HepG2 (cell line): Measurements from ENCODE around the gene SMIM22. TPM values are rescaled to one million over a fixed set of nuclear protein-coding genes. Genes with fewer than 3 reads are reported as not detected.

Experiments used
- BHLHE40 ChIP-seq: IDR thresholded peaks from 2 replicates; pipeline ENCODE4 v1.6.1; 2011; ENCODE audit warnings: low read length, improper control_type of control experiment
- CC2D1A ChIP-seq: sonication (generic); formaldehyde crosslinking; IDR thresholded peaks from 2 replicates; pipeline ENCODE4 v1.8.1; 2023; ENCODE audit warnings: mild to moderate bottlenecking, missing genetic modification reagents
- DBP ChIP-seq: sonication (generic); formaldehyde crosslinking; IDR thresholded peaks from 2 replicates; pipeline ENCODE4 v1.4.0; 2020; ENCODE audit warnings: missing genetic modification reagents; ENCODE audit errors: not compliant biosample characterization
- FOXM1 ChIP-seq: sonication (generic); formaldehyde crosslinking; IDR thresholded peaks from 2 replicates; pipeline ENCODE4 v1.5.0; 2020; ENCODE audit warnings: missing genetic modification reagents
- HNRNPUL1 ChIP-seq: fragments of 200-400 bp; formaldehyde crosslinking; IDR thresholded peaks from 2 replicates; pipeline ENCODE4 v1.6.1; 2017; ENCODE audit warnings: low read depth, mild to moderate bottlenecking, low read length, moderate library complexity
- IKZF5 ChIP-seq: IDR thresholded peaks from 2 replicates; pipeline ENCODE4 v1.6.1; 2018; ENCODE audit warnings: missing genetic modification reagents, mild to moderate bottlenecking, missing compliant biosample characterization
- ISL2 ChIP-seq: sonication (generic); formaldehyde crosslinking; IDR thresholded peaks from 2 replicates; pipeline ENCODE4 v1.5.0; 2020; ENCODE audit warnings: missing genetic modification reagents
- MLLT10 ChIP-seq: sonication (generic); formaldehyde crosslinking; IDR thresholded peaks from 2 replicates; pipeline ENCODE4 v1.4.0; 2020; ENCODE audit warnings: missing genetic modification reagents
- MXD4 ChIP-seq: IDR thresholded peaks from 2 replicates; pipeline ENCODE4 v1.6.1; 2016; ENCODE audit warnings: mild to moderate bottlenecking, missing biosample characterization, missing genetic modification reagents
- NCOR1 ChIP-seq: fragments of 200-600 bp; sonication (generic); IDR thresholded peaks from 2 replicates; pipeline ENCODE4 v1.7.0; 2017; ENCODE audit warnings: antibody characterized with exemption, low read length, borderline replicate concordance
- RNF2 ChIP-seq: fragments of 450-650 bp; conservative IDR thresholded peaks from 2 replicates; pipeline ENCODE4 v1.6.1; 2016; ENCODE audit warnings: low read depth
- SAP130 ChIP-seq: IDR thresholded peaks from 2 replicates; pipeline ENCODE4 v1.6.1; 2016; ENCODE audit warnings: low read depth
- SIX4 ChIP-seq: sonication (generic); formaldehyde crosslinking; IDR thresholded peaks from 2 replicates; pipeline ENCODE4 v1.4.0; 2020; ENCODE audit warnings: missing genetic modification reagents
- STAG1 ChIP-seq: sonication (generic); formaldehyde crosslinking; IDR thresholded peaks from 2 replicates; pipeline ENCODE4 v1.4.0; 2020; ENCODE audit warnings: missing genetic modification reagents
- TFDP2 ChIP-seq: sonication (generic); formaldehyde crosslinking; IDR thresholded peaks from 2 replicates; pipeline ENCODE4 v1.4.0; 2020; ENCODE audit warnings: missing genetic modification reagents
- TOE1 ChIP-seq: sonication (generic); formaldehyde crosslinking; IDR thresholded peaks from 2 replicates; pipeline ENCODE4 v1.4.0; 2020; ENCODE audit warnings: mild to moderate bottlenecking, missing genetic modification reagents
- ZBTB4 ChIP-seq: sonication (generic); formaldehyde crosslinking; IDR thresholded peaks from 2 replicates; pipeline ENCODE4 v1.4.0; 2020; ENCODE audit warnings: missing genetic modification reagents, mild to moderate bottlenecking, borderline replicate concordance
- ZFAT ChIP-seq: sonication (generic); formaldehyde crosslinking; conservative IDR thresholded peaks from 2 replicates; pipeline ENCODE4 v1.8.1; 2023; ENCODE audit warnings: missing genetic modification reagents, inconsistent platforms
- ZFP1 ChIP-seq: IDR thresholded peaks from 2 replicates; pipeline ENCODE4 v1.6.1; 2016
- ZNF124 ChIP-seq: sonication (generic); formaldehyde crosslinking; IDR thresholded peaks from 2 replicates; pipeline ENCODE4 v1.4.0; 2020; ENCODE audit warnings: missing genetic modification reagents
- ZNF138 ChIP-seq: sonication (generic); formaldehyde crosslinking; IDR thresholded peaks from 2 replicates; pipeline ENCODE4 v1.5.0; 2020; ENCODE audit warnings: mild to moderate bottlenecking, low read depth, missing genetic modification reagents
- ZNF264 ChIP-seq: sonication (generic); formaldehyde crosslinking; IDR thresholded peaks from 2 replicates; pipeline ENCODE4 v1.4.0; 2020; ENCODE audit warnings: missing genetic modification reagents
- ZNF574 ChIP-seq: sonication (generic); formaldehyde crosslinking; IDR thresholded peaks from 2 replicates; pipeline ENCODE4 v1.4.0; 2020; ENCODE audit warnings: missing genetic modification reagents
- ZNF780A ChIP-seq: sonication (generic); formaldehyde crosslinking; IDR thresholded peaks from 2 replicates; pipeline ENCODE4 v1.8.0; 2022; ENCODE audit warnings: mild to moderate bottlenecking, missing genetic modification reagents, moderate library complexity
- ZNF891 ChIP-seq: sonication (generic); formaldehyde crosslinking; IDR thresholded peaks from 2 replicates; pipeline ENCODE4 v1.5.0; 2020; ENCODE audit warnings: mild to moderate bottlenecking, missing genetic modification reagents
- polyA plus RNA-seq, 8 experiments: library from polyadenylated mRNA; depleted of rRNA in 3 of 8; stranded (reverse) in 7 of 8; unstranded in 1 of 8; fragments of >200 nt; fragmentation: Illumina TruSeq in 4 of 8; extraction: Trizol in 4 of 8; gene quantifications; 2 replicates each; pipeline versions ENCODE4 v1.2.1 to v1.2.3, GENCODE V29; 2011 to 2016; ENCODE audit warnings: low read depth in 4 of 8, missing spikeins in 1 of 8, mixed read lengths in 1 of 8; ENCODE audit not compliant: insufficient read depth in 1 of 8
- total RNA-seq, 5 experiments: library from RNA; depleted of rRNA; stranded (reverse); fragments of >200 nt; fragmentation: Illumina TruSeq; extraction: Trizol; gene quantifications; 2 replicates each; pipeline ENCODE4 v1.2.3, GENCODE V29; 2016; ENCODE audit warnings: low read depth in 1 of 5

Gene SMIM22
- total and polyA plus RNA-seq, 2 of the 13 experiments (the other 11 are each of a cell fraction or from before 2014, with no cell fraction given): not detected

- TF ChIP-seq ZBTB4 (no peak), MLLT10 (CRISPR knock-in tag) (no peak), RNF2 (no peak), ZFAT (no peak), IKZF5 (CRISPR knock-in tag) (no peak), ZNF891 (CRISPR knock-in tag) (peak; percentile 15; the same call in 1 of the 2 replicates), SIX4 (CRISPR knock-in tag) (no peak), CC2D1A (no peak), BHLHE40 (no peak), HNRNPUL1 (no peak), ISL2 (CRISPR knock-in tag) (0 out of 2 replicates have a peak, but pooled peaks have one; percentile 12), ZNF264 (CRISPR knock-in tag) (no peak), NCOR1 (no peak), ZFP1 (CRISPR knock-in tag) (no peak), TFDP2 (CRISPR knock-in tag) (peak; percentile 32; the same call in 1 of the 2 replicates), ZNF124 (CRISPR knock-in tag) (no peak), FOXM1 (CRISPR knock-in tag) (no peak), TOE1 (CRISPR knock-in tag) (no peak), STAG1 (CRISPR knock-in tag) (no peak), ZNF574 (CRISPR knock-in tag) (peak; percentile 37; the same call in 1 of the 2 replicates), ZNF780A (CRISPR knock-in tag) (no peak), SAP130 (CRISPR knock-in tag) (peak; percentile 27; the same call in 1 of the 2 replicates), DBP (no peak), MXD4 (CRISPR knock-in tag) (no peak), ZNF138 (CRISPR knock-in tag) (no peak)
These were observed 6.7 kb upstream of the SMIM22 start (continued) for GRCh38 chr16:4788489-4788889.
